Naive thymus-derived CD4-positive, alpha-beta T cell (primary cell): Measurements from ENCODE around the gene PKD2. TPM values are rescaled to one million over a fixed set of nuclear protein-coding genes. Genes with fewer than 3 reads are reported as not detected.

Experiments
- ATAC-seq: fragments of 150-1000 bp; cut with Tn5 transposase; 2 replicates; pipeline ENCODE4 v1.10.0; 2021; ENCODE audit warnings: mild to moderate bottlenecking, moderate library complexity
- CTCF ChIA-PET: fragments of 350-600 bp; sonication (Branson Sonifier 250); formaldehyde crosslinking; loops from one replicate; lab custom pipeline; 2021; ENCODE audit warnings: antibody characterized with exemption; lab: Charles Lee
- POLR2A ChIA-PET: fragments of 350-600 bp; sonication (Branson Sonifier 250); formaldehyde crosslinking; loops from one replicate; lab custom pipeline; 2021; ENCODE audit warnings: antibody characterized with exemption, inconsistent platforms; lab: Charles Lee
- DNase-seq, 9 donors: peaks; one replicate each; pipeline versions ENCODE4 v3.0.0 to v3.0.0-alpha.2; 2020 to 2022; ENCODE audit warnings: mixed read lengths in 1 of 9
- H3K27ac ChIP-seq: one replicate; pipeline ENCODE4 v1.7.0; 2013; ENCODE audit warnings: mild to moderate bottlenecking, low read depth, low read length, moderate library complexity
- H3K27me3 ChIP-seq, 2 donors: one replicate each; pipeline ENCODE4 v1.7.0; 2013; ENCODE audit warnings: low read length in 2 of 2, mild to moderate bottlenecking in 2 of 2, moderate library complexity in 2 of 2; ENCODE audit not compliant: control insufficient read depth in 2 of 2, insufficient read depth in 2 of 2
- H3K36me3 ChIP-seq, 3 experiments: 1 replicate in 2 of 3; 2 replicates in 1 of 3; pipeline ENCODE4 v1.7.0; 2013; ENCODE audit warnings: low read length in 3 of 3, mild to moderate bottlenecking in 3 of 3, moderate library complexity in 1 of 3; ENCODE audit not compliant: insufficient read depth in 3 of 3, control insufficient read depth in 2 of 3
- H3K4me1 ChIP-seq, 2 donors: one replicate each; pipeline ENCODE4 v1.7.0; 2013; ENCODE audit warnings: low read length in 2 of 2, mild to moderate bottlenecking in 2 of 2, moderate library complexity in 1 of 2; ENCODE audit not compliant: control insufficient read depth in 2 of 2, insufficient read depth in 2 of 2
- H3K4me3 ChIP-seq: 2 replicates; pipeline ENCODE4 v1.7.0; 2013; ENCODE audit warnings: mild to moderate bottlenecking, low read length
- H3K9me3 ChIP-seq, 3 experiments: 1 replicate in 2 of 3; 2 replicates in 1 of 3; pipeline ENCODE4 v1.7.0; 2013; ENCODE audit warnings: low read length in 3 of 3; ENCODE audit not compliant: control insufficient read depth in 2 of 3
- H3K27ac Mint-ChIP-seq, 9 donors: one replicate each; pipeline ENCODE4 v1.8.0; 2020 to 2022; ENCODE audit warnings: mixed read lengths in 9 of 9, mild to moderate bottlenecking in 8 of 9, moderate library complexity in 5 of 9, inconsistent platforms in 2 of 9
- H3K27me3 Mint-ChIP-seq, 5 donors: one replicate each; pipeline ENCODE4 v1.8.0; 2021 to 2022; ENCODE audit warnings: mixed read lengths in 5 of 5, mild to moderate bottlenecking in 1 of 5
- H3K36me3 Mint-ChIP-seq, 5 donors: one replicate each; pipeline ENCODE4 v1.8.0; 2020 to 2022; ENCODE audit warnings: mixed read lengths in 5 of 5, mild to moderate bottlenecking in 3 of 5, inconsistent platforms in 1 of 5
- H3K4me1 Mint-ChIP-seq, 7 donors: one replicate each; pipeline ENCODE4 v1.8.0; 2020 to 2022; ENCODE audit warnings: mixed read lengths in 7 of 7, mild to moderate bottlenecking in 3 of 7, inconsistent platforms in 1 of 7
- H3K4me3 Mint-ChIP-seq, 10 donors: one replicate each; pipeline ENCODE4 v1.8.0; 2020 to 2022; ENCODE audit warnings: mild to moderate bottlenecking in 10 of 10, mixed read lengths in 10 of 10, moderate library complexity in 6 of 10, inconsistent platforms in 2 of 10
- H3K9me3 Mint-ChIP-seq, 11 donors: one replicate each; pipeline ENCODE4 v1.8.0; 2020 to 2022; ENCODE audit warnings: mixed read lengths in 11 of 11, mild to moderate bottlenecking in 4 of 11, inconsistent platforms in 1 of 11, moderate library complexity in 1 of 11
- intact Hi-C, 2 donors: fragments of 100-400 bp; cut with micrococcal nuclease; formaldehyde crosslinking; loops; one replicate each; pipeline ENCODE4 v1.15.1; 2023
- polyA plus RNA-seq, 2 donors: library from polyadenylated mRNA; unstranded; fragments of 300-500 nt; fragmentation: Illumina TruSeq; gene quantifications; one replicate each; pipeline ENCODE4 v1.2.3, GENCODE V29; 2021
- total RNA-seq, 6 experiments: library from RNA in 5 of 6; stranded (reverse) in 5 of 6; gene quantifications; 1 replicate in 5 of 6; 2 replicates in 1 of 6; pipeline ENCODE4 v1.2.3 and lab custom pipeline; 2021 to 2026

The PKD2 gene
- total and polyA plus RNA-seq, 7 experiments from 2014 or later, result 2.7 to 16.1 (median 6.8) TPM

DNA sequence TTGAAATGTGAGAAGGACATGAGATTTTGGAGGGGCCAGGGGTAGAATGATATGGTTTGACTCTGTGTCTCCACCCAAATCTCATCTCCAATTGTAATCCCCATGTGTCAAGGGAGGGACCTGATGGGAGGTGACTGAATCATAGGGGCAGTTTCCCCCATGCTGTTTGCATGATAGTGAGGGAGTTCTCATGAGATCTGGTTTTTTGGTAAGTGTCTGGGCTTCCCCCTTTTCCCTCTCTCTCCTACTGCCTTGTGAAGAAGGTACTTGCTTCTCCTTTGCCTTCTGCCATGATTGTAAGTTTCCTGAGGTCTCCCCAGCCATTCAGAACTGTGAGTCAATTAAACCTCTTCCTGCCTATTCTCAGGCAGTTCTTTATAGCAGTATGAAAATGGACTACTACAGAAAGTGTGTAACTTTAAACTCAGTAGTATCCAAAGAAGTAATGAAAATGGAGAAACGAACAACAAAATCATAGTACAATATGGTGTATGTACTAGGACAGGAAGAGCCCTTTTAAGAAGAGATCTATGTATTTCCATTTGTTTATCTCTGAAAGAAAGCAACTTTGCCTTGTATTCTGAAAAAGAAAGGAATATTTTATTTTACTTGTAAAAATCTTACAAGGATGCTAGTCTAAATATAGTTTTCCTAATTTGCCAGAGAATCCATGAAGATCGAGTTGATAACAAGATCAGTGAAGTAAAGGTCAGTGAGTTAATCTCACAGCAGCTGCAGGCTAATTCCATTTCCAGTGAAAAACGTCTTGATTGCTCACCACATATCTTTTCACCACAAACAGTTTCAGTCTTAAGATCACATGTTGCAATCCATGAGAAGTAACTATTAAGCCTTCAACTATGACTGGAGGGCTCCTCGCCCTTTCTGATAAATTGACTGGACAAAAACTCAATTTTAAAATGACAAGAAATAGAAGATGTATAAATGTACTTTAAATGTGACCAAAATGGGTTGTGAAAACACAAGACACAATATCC lies 20.5 kb downstream of the PKD2 start:
- H3K27me3 Mint-ChIP-seq, result no peaks in the 10 kb centered on the region
- no peak overlapping the region for H3K27ac ChIP-seq
- no peaks in the 10 kb centered on the region for H3K27me3 ChIP-seq
- no peak overlapping the region for H3K27ac Mint-ChIP-seq
- H3K9me3 Mint-ChIP-seq, result peaks cover 5 to 17% (median 9%) of the 10 kb centered on the region in 11 donors
- ATAC-seq, result no peak
- no peak overlapping the region for H3K4me3 ChIP-seq
- intact Hi-C loops, result no loop called here
- no peaks in the 10 kb centered on the region for H3K4me1 ChIP-seq
- DNase-seq, result no peak
- H3K36me3 Mint-ChIP-seq, result peaks cover 10 to 50% (median 27%) of the 10 kb centered on the region in 5 donors
- H3K4me3 Mint-ChIP-seq, result no peak overlapping the region
- POLR2A ChIA-PET, result no interaction called here
- H3K36me3 ChIP-seq, result no peaks in the 10 kb centered on the region
- CTCF ChIA-PET, result no interaction called here
- H3K9me3 ChIP-seq, result peaks cover 0 to 13% (median 0%) of the 10 kb centered on the region in 3 experiments
- peaks cover 0 to 14% (median 0%) of the 10 kb centered on the region in 7 donors for H3K4me1 Mint-ChIP-seq

DNA sequence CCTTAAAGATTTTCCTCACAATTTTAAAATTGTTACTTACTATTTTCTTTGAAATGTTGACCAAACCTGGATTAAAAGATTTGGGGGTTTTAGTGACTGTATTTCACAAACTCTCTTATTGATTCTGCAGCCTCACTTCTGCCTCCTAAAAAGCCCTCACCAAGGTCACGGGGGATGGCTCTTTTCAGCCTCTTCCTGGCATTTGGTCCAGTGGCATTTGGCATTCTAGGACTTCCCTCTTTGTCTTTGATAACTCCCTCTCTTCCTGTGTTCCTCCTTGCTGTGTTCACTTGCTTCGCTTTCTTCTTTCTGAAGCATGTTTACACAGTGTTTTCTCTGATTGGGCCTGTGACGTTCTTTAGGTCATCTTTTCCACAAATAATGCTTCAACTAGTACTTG lies 21.5 kb downstream of the PKD2 start:
- peaks cover 5 to 17% (median 9%) of the 10 kb centered on the region in 11 donors for H3K9me3 Mint-ChIP-seq
- Histone ChIP-seq H3K4me1 (no peaks in the 10 kb centered on the region), H3K36me3 (no peaks in the 10 kb centered on the region), H3K27ac (no peak overlapping the region), H3K9me3 (peaks cover 0 to 13% (median 0%) of the 10 kb centered on the region in 3 experiments), H3K4me3 (no peak overlapping the region), H3K27me3 (no peaks in the 10 kb centered on the region)
- peaks cover 0 to 14% (median 0%) of the 10 kb centered on the region in 7 donors for H3K4me1 Mint-ChIP-seq
- no peak overlapping the region for H3K4me3 Mint-ChIP-seq
- intact Hi-C loops, result no loop called here
- CTCF ChIA-PET, result interaction anchor here (3.5 kb wide), 1 partner anchor 183 kb away, joined by 14 read pairs; no protein-coding TSS in a partner anchor
- H3K36me3 Mint-ChIP-seq, result peaks cover 10 to 40% (median 23%) of the 10 kb centered on the region in 5 donors
- H3K27ac Mint-ChIP-seq, result no peak overlapping the region
- H3K27me3 Mint-ChIP-seq, result no peaks in the 10 kb centered on the region
- POLR2A ChIA-PET, result interaction anchor here (0.8 kb wide), 1 partner anchor 594 kb away, joined by 3 read pairs; no protein-coding TSS in a partner anchor
- DNase-seq, result no peak
- ATAC-seq, result no peak

DNA sequence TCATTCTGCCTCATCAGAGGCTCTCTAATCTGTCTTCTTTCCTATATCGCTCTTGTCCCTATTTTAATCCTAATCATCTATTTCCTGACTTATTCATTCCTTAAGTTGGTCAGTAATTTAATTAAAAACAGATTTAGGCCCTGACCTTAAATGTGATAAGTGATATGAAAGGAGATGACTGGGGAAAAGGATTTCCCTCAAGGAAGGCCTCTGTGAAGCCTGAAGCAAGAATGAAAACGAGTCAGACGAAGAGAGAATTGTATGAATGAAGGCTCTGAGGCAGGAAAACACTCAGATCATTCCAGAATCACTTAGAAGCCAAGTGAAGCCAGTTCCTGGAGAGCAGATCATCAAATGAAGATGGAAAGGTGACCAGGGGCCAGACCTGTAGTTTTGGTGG lies 22.1 kb downstream of the PKD2 start:
- no peaks in the 10 kb centered on the region for H3K36me3 ChIP-seq
- Mint-ChIP-seq H3K27me3 (no peaks in the 10 kb centered on the region), H3K4me3 (no peak overlapping the region), H3K27ac (no peak overlapping the region), H3K4me1 (peaks cover 0 to 14% (median 0%) of the 10 kb centered on the region in 7 donors), H3K36me3 (peaks cover 10 to 36% (median 21%) of the 10 kb centered on the region in 5 donors), H3K9me3 (peaks cover 5 to 16% (median 9%) of the 10 kb centered on the region in 11 donors)
- H3K27me3 ChIP-seq, result no peaks in the 10 kb centered on the region
- no peak overlapping the region for H3K4me3 ChIP-seq
- intact Hi-C loops, result no loop called here
- POLR2A ChIA-PET, result interaction anchor here (0.8 kb wide), 1 partner anchor 593 kb away, joined by 3 read pairs; no protein-coding TSS in a partner anchor
- H3K27ac ChIP-seq, result no peak overlapping the region
- CTCF ChIA-PET, result interaction anchor here (0.7 to 3.5 kb wide), 2 partner anchors 40 to 182 kb away, joined by 3 to 14 read pairs; no protein-coding TSS in a partner anchor
- DNase-seq (no peak), ATAC-seq (no peak)
- peaks cover 0 to 13% (median 0%) of the 10 kb centered on the region in 3 experiments for H3K9me3 ChIP-seq
- H3K4me1 ChIP-seq, result no peaks in the 10 kb centered on the region

DNA sequence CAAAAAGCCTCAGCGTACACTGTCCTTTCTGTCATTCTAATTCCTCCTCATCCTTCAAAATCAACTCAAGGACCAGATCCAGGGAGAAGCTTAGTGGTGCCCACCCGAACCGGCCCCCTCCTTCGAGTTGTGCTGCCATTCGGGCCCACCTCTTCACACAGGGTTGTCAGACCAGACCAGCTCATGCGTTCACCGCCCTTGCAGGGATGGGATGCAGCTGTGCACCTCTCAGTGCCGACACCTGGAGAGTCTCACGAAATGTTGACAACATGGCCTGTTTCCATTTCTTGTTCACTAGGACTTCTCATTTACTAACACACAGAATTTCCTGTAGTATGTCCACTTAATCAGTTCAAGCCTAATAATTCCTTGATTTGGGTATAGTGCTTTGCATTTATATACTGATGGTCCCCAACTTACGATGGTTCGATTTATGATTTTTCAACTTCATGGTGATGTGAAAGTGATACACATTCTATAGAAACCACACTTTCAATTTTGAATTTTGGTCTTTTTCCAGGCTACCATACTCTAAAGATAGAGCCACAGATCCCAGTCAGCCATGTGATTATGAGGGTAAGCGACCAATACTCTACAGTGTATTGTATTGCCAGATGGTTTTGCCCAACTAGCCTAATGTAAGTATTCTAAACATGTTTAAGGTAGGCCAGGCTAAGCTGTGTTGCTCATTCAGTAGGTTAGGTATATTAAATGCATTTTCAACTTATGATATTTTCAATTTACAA lies 23.3 kb downstream of the PKD2 start:
- intact Hi-C loops, result loop anchor here in 1 of 2 donors (10.0 kb wide), 1 partner anchor 344 kb away; the partner anchor contains the start of gene HERC6
- ChIA-PET POLR2A (interaction anchor here (0.6 kb wide), 1 partner anchor 395 kb away, joined by 3 read pairs; no protein-coding TSS in a partner anchor), CTCF (interaction anchor here (0.6 to 3.5 kb wide), 3 partner anchors 41 to 181 kb away, joined by 3 to 14 read pairs (median 3); no protein-coding TSS in a partner anchor)
- Histone ChIP-seq H3K27ac (no peak overlapping the region), H3K4me3 (no peak overlapping the region), H3K9me3 (peaks cover 0 to 11% (median 0%) of the 10 kb centered on the region in 3 experiments), H3K27me3 (no peaks in the 10 kb centered on the region), H3K4me1 (no peaks in the 10 kb centered on the region), H3K36me3 (no peaks in the 10 kb centered on the region)
- Mint-ChIP-seq H3K36me3 (peaks cover 13 to 30% (median 23%) of the 10 kb centered on the region in 5 donors), H3K27me3 (no peaks in the 10 kb centered on the region), H3K9me3 (peaks cover 3 to 13% (median 7%) of the 10 kb centered on the region in 11 donors), H3K27ac (peak overlapping the region in 2 of 9 donors; percentile 5 to 65), H3K4me3 (no peak overlapping the region), H3K4me1 (peaks cover 0 to 14% (median 0%) of the 10 kb centered on the region in 7 donors)
- no peak for DNase-seq
- no peak for ATAC-seq

GRCh38 chr4:88033309-88033708 lies 25.9 kb downstream of the PKD2 start:
- Mint-ChIP-seq H3K36me3 (peaks cover 5 to 26% (median 12%) of the 10 kb centered on the region in 5 donors), H3K4me3 (no peak overlapping the region), H3K9me3 (no peaks in the 10 kb centered on the region), H3K27ac (no peak overlapping the region), H3K4me1 (peaks cover 0 to 3% (median 0%) of the 10 kb centered on the region in 7 donors), H3K27me3 (no peaks in the 10 kb centered on the region)
- H3K36me3 ChIP-seq, result peaks cover 0 to 11% (median 0%) of the 10 kb centered on the region in 3 experiments
- no peaks in the 10 kb centered on the region for H3K9me3 ChIP-seq
- peak in 7 of 9 donors; percentile 19 to 57 (median 32) for DNase-seq
- peak; percentile 75 for ATAC-seq
- intact Hi-C loops, result loop anchor here (1.0 to 10.0 kb wide), 3 partner anchors 179 to 482 kb away; partner anchors contain the start of gene HERC6 (in 1 of the 2)
- H3K4me1 ChIP-seq, result no peaks in the 10 kb centered on the region
- ChIA-PET CTCF (interaction anchor here (0.6 to 1.7 kb wide), 6 partner anchors 12 to 1040 kb away, joined by 3 to 23 read pairs (median 6); no protein-coding TSS in a partner anchor), POLR2A (no interaction called here)
- no peaks in the 10 kb centered on the region for H3K27me3 ChIP-seq
- H3K4me3 ChIP-seq, result no peak overlapping the region
- no peak overlapping the region for H3K27ac ChIP-seq
